ENCODE data around the gene RP2.

- TF ChIP-seq POLR2A (IDR thresholded peaks at IDR 0.05; ENCODE audit: extremely low read depth, insufficient read length), result no peak
- TF ChIP-seq CTCF (IDR thresholded peaks at IDR 0.05; ENCODE audit: low read depth, low read length), result no peak
Observed at GRCh38 chrX:46823481-46823880, 13.4 kb upstream of the RP2 start.

All from NB4 (cell line).